ENCODE results near the gene TRIM72. TPM values are rescaled to one million over a fixed set of nuclear protein-coding genes. Genes with fewer than 3 reads are reported as not detected.

The TRIM72 gene
- total RNA-seq, 1 experiment from 2014 or later = 1.2 TPM

Other genes with a start within 250 kb of the TRIM72 start
- gene HSD3B7, start 228.9 kb upstream of the TRIM72 start, total RNA-seq (2021) = 5.5 and 7.5 TPM in 2 replicates
- gene STX1B, start 203.5 kb upstream of the TRIM72 start, total RNA-seq (2021) = 9.7 and 11.0 TPM in 2 replicates
- gene STX4, start 180.6 kb upstream of the TRIM72 start, total RNA-seq (2021) = 31.1 and 32.3 TPM in 2 replicates
- gene ZNF668, start 139.9 kb upstream of the TRIM72 start, total RNA-seq (2021) = 18.6 and 19.6 TPM in 2 replicates
- gene ZNF646, start 139.7 kb upstream of the TRIM72 start, total RNA-seq (2021) = 25.9 and 29.2 TPM in 2 replicates
- 2.8 and 3.6 TPM in 2 replicates for gene PRSS53, start 125.2 kb upstream of the TRIM72 start, total RNA-seq (2021)
- gene VKORC1, start 119.3 kb upstream of the TRIM72 start, total RNA-seq (2021) = 93.9 and 94.5 TPM in 2 replicates
- gene BCKDK, start 105.7 kb upstream of the TRIM72 start, total RNA-seq (2021) = 55.7 and 57.0 TPM in 2 replicates
- 52.1 and 53.4 TPM in 2 replicates for gene KAT8, start 96.5 kb upstream of the TRIM72 start, total RNA-seq (2021)
- gene PRSS8, start 78.4 kb upstream of the TRIM72 start, total RNA-seq (2021) = 64.0 and 65.0 TPM in 2 replicates
- 0.66 and 0.72 TPM in 2 replicates for gene PRSS36, start 64.1 kb upstream of the TRIM72 start, total RNA-seq (2021)
- gene FUS, start 34.0 kb upstream of the TRIM72 start, total RNA-seq (2021) = 953 and 1,034 TPM in 2 replicates
- gene PYCARD, start 11.4 kb upstream of the TRIM72 start, total RNA-seq (2021) = 37.5 and 38.5 TPM in 2 replicates
- 0.70 and 2.1 TPM in 2 replicates for gene PYDC1, start 3.0 kb downstream of the TRIM72 start, total RNA-seq (2021)
- 0.18 and 0.33 TPM in 2 replicates for gene ITGAM, start 45.9 kb downstream of the TRIM72 start, total RNA-seq (2021)
- 0.15 and 0.28 TPM in 2 replicates for gene ITGAX, start 141.1 kb downstream of the TRIM72 start, total RNA-seq (2021)
- not detected in 2 replicates for gene ITGAD, start 179.2 kb downstream of the TRIM72 start, total RNA-seq (2021)
- not detected in 2 replicates for gene COX6A2, start 214.2 kb downstream of the TRIM72 start, total RNA-seq (2021)
- gene ZNF843, start 228.7 kb downstream of the TRIM72 start, total RNA-seq (2021) = 0.22 and 0.37 TPM in 2 replicates
- 18.5 and 18.7 TPM in 2 replicates for gene ARMC5, start 245.4 kb downstream of the TRIM72 start, total RNA-seq (2021)